MM.1S (cell line): ENCODE data around the gene TMEM95.
"Not testable (repeated sequence)": the region's sequence is repeated elsewhere in the genome, so short reads cannot be mapped to it uniquely, and the experiment has no call there.

Experiments
- DNase-seq: peaks from one replicate; pipeline ENCODE4 v3.0.0-alpha.2; 2015
- H2AFZ ChIP-seq: fragments of 300-600 bp; sonication (generic); 2 replicates; pipeline ENCODE4 v1.6.0; 2016; ENCODE audit warnings: antibody characterized with exemption, low read length
- H3F3A ChIP-seq: fragments of 300-600 bp; sonication (generic); 2 replicates; pipeline ENCODE4 v1.6.1; 2016; ENCODE audit warnings: mild to moderate bottlenecking, antibody characterized with exemption, low read length, moderate library complexity, mixed read lengths; ENCODE audit not compliant: insufficient read depth
- H3K27ac ChIP-seq: fragments of 300-600 bp; sonication (generic); 2 replicates; pipeline ENCODE4 v1.5.1; 2016; ENCODE audit warnings: mild to moderate bottlenecking, low read length
- H3K27me3 ChIP-seq: fragments of 300-600 bp; sonication (generic); replicated peaks from 2 replicates; pipeline ENCODE4 v1.6.0; 2016; ENCODE audit warnings: low read length; ENCODE audit not compliant: insufficient read depth
- H3K36me3 ChIP-seq: fragments of 300-600 bp; sonication (generic); replicated peaks from 2 replicates; pipeline ENCODE4 v1.6.1; 2016; ENCODE audit warnings: mild to moderate bottlenecking, low read length, mixed read lengths; ENCODE audit not compliant: insufficient read depth
- H3K4me1 ChIP-seq: fragments of 300-600 bp; sonication (generic); 2 replicates; pipeline ENCODE4 v1.6.1; 2016; ENCODE audit warnings: low read length, mixed read lengths
- H3K4me2 ChIP-seq: fragments of 300-600 bp; sonication (generic); 2 replicates; pipeline ENCODE4 v1.6.0; 2016; ENCODE audit warnings: low read depth, low read length
- H3K4me3 ChIP-seq: fragments of 300-600 bp; sonication (generic); 2 replicates; pipeline ENCODE4 v1.5.1; 2016; ENCODE audit warnings: low read length, mixed read lengths
- H3K79me2 ChIP-seq: fragments of 300-600 bp; sonication (generic); 2 replicates; pipeline ENCODE4 v1.6.1; 2016; ENCODE audit warnings: mixed run types, low read length, mixed read lengths
- H3K9ac ChIP-seq: fragments of 300-600 bp; sonication (generic); 2 replicates; pipeline ENCODE4 v1.6.1; 2016; ENCODE audit warnings: low read length, mixed read lengths
- H3K9me2 ChIP-seq: fragments of 300-600 bp; sonication (generic); replicated peaks from 2 replicates; pipeline ENCODE4 v1.6.1; 2016; ENCODE audit warnings: mild to moderate bottlenecking, low read length, mixed read lengths; ENCODE audit not compliant: insufficient read depth
- H3K9me3 ChIP-seq: fragments of 300-600 bp; sonication (generic); replicated peaks from 2 replicates; pipeline ENCODE4 v1.6.1; 2016; ENCODE audit warnings: mild to moderate bottlenecking, low read length, mixed read lengths; ENCODE audit not compliant: insufficient read depth
- H4K20me1 ChIP-seq: fragments of 300-600 bp; sonication (generic); 2 replicates; pipeline ENCODE4 v1.6.1; 2016; ENCODE audit warnings: mild to moderate bottlenecking, low read length, moderate library complexity, mixed read lengths; ENCODE audit not compliant: insufficient read depth
- EZH2 ChIP-seq: fragments of 300-600 bp; sonication (generic); optimal IDR thresholded peaks from 2 replicates; pipeline ENCODE3; 2017; ENCODE audit warnings: low read depth, mild to moderate bottlenecking, antibody characterized with exemption, low read length, mixed read lengths
- EZH2phosphoT487 ChIP-seq: fragments of 300-600 bp; sonication (generic); IDR thresholded peaks from 2 replicates; pipeline ENCODE4 v1.6.1; 2018; ENCODE audit warnings: antibody characterized with exemption, low read length
- TF ChIP-seq, protein P1 (sequence below): fragments of 300-600 bp; sonication (generic); IDR thresholded peaks from 2 replicates; pipeline ENCODE4 v1.5.1; 2016; ENCODE audit warnings: antibody characterized with exemption, low read length, mixed read lengths

TMEM95 gene

DNA sequence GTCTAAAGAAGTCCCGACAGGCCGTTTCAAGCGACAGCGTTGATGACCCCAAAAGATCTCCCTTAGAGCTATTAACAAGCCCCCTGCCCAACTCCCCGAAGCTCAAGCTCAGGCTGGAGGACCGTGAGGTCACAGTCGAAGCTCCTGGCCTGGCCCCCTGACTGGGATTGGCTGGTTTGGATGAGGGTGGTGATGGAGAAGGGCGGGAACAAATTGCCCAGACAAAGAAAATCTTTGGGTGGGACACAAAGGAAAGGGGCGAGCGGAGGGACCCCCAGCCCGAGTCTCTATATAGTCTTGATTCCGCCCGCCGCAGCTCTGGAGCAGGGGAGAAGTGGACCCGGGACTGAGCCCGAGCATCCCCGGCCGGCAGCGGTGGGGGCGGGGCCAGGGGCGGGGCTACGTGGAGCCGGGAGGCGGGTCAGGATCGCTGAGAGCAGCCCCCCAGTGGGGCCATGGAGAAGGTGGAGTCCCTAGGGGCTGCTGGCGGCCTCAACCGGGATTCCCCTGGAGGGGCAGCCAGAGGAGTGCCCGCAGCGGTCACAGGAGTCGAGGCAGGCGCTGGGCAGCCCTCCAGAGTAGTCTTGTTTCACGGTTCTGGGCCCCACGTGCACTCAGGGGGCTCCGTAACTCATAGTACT lies 24.8 kb upstream of the TMEM95 start:
- Histone ChIP-seq H4K20me1 (no peaks in the 10 kb centered on the region), H3K9me2 (no peaks in the 10 kb centered on the region), H3K9ac (peak overlapping the region; percentile 88; the same call in 1 of the 2 replicates), H3K27me3 (no peaks in the 10 kb centered on the region), H3K79me2 (peaks cover 18% of the 10 kb centered on the region), H3K9me3 (no peaks in the 10 kb centered on the region), H3K4me1 (peaks cover 19% of the 10 kb centered on the region), H3K27ac (peak overlapping the region; percentile 82), H3K4me3 (peak overlapping the region; percentile 98), H3K36me3 (no peaks in the 10 kb centered on the region), H3F3A (peaks cover 9% of the 10 kb centered on the region), H2AFZ (peak overlapping the region; percentile 93), H3K4me2 (peak overlapping the region; percentile 82)
- TF ChIP-seq EZH2phosphoT487 (no peak), EZH2 (no peak)
- TF ChIP-seq, protein P1, sequence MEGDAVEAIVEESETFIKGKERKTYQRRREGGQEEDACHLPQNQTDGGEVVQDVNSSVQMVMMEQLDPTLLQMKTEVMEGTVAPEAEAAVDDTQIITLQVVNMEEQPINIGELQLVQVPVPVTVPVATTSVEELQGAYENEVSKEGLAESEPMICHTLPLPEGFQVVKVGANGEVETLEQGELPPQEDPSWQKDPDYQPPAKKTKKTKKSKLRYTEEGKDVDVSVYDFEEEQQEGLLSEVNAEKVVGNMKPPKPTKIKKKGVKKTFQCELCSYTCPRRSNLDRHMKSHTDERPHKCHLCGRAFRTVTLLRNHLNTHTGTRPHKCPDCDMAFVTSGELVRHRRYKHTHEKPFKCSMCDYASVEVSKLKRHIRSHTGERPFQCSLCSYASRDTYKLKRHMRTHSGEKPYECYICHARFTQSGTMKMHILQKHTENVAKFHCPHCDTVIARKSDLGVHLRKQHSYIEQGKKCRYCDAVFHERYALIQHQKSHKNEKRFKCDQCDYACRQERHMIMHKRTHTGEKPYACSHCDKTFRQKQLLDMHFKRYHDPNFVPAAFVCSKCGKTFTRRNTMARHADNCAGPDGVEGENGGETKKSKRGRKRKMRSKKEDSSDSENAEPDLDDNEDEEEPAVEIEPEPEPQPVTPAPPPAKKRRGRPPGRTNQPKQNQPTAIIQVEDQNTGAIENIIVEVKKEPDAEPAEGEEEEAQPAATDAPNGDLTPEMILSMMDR: no peak
- DNase-seq: peak; percentile 83

DNA sequence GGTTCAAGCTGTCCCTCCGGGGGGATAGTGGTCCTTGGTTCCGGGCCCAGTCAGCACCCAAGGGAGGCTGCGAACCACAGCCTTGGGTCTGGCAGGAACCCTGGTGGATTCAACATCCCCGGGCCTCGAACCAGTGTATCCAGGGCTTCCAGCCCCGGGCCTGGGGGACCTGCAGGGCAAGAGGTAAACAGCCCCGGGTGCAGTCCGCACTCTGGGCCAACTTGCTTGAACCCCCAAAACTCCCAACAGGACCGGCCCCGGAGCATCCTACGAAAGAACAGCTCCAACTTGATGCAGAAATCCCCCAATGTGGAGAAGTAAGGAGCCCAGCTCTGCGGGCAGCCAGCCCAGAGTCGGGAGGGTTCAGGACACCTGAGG lies 24.3 kb upstream of the TMEM95 start:
- H4K20me1 ChIP-seq: no peaks in the 10 kb centered on the region
- DNase-seq: no peak
- peaks cover 18% of the 10 kb centered on the region for H3K79me2 ChIP-seq
- H3K4me1 ChIP-seq: peaks cover 19% of the 10 kb centered on the region
- peak overlapping the region; percentile 98 for H3K4me3 ChIP-seq
- peak overlapping the region; percentile 35; the same call in 1 of the 2 replicates for H3K9ac ChIP-seq
- H3K27me3 ChIP-seq: no peaks in the 10 kb centered on the region
- no peaks in the 10 kb centered on the region for H3K36me3 ChIP-seq
- peak overlapping the region; percentile 93 for H2AFZ ChIP-seq
- TF ChIP-seq EZH2phosphoT487: no peak
- TF ChIP-seq EZH2: no peak
- TF ChIP-seq, protein P1: no peak
- H3K4me2 ChIP-seq: peak overlapping the region; percentile 82
- H3F3A ChIP-seq: peaks cover 9% of the 10 kb centered on the region
- H3K27ac ChIP-seq: no peak overlapping the region
- H3K9me2 ChIP-seq: no peaks in the 10 kb centered on the region
- H3K9me3 ChIP-seq: no peaks in the 10 kb centered on the region

DNA sequence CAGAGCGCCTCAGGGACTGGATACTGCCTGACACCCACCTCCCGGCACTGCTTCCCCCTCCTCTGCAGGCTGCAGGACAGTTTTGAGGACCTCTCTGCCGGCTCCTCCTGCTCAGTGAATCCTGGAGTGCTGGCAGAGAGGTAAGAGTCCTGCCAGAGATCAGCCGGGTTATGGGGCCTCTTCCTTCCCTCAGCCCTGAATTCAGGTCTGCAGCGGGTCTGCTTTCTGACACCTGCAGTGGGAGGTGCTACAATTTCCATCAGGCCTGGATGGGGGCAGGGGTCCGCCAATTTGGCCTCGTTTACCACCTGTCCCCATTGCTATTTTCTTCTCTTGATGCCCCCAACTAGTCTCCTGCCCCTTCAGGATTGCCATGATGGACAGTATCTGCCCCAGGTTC lies 22.8 kb upstream of the TMEM95 start:
- H3K9me2 ChIP-seq: no peaks in the 10 kb centered on the region
- peak overlapping the region; percentile 38; the same call in 1 of the 2 replicates for H3K4me2 ChIP-seq
- DNase-seq: no peak
- no peaks in the 10 kb centered on the region for H3K36me3 ChIP-seq
- H3K27ac ChIP-seq: peak overlapping the region; percentile 19; the same call in 1 of the 2 replicates
- H3K9me3 ChIP-seq: no peaks in the 10 kb centered on the region
- H3K79me2 ChIP-seq: peaks cover 27% of the 10 kb centered on the region
- H3K4me3 ChIP-seq: no peak overlapping the region
- TF ChIP-seq EZH2phosphoT487 (no peak), EZH2 (no peak)
- TF ChIP-seq, protein P1: no peak
- H3K4me1 ChIP-seq: peaks cover 22% of the 10 kb centered on the region
- no peaks in the 10 kb centered on the region for H4K20me1 ChIP-seq
- H3K9ac ChIP-seq: no peak overlapping the region
- H3K27me3 ChIP-seq: no peaks in the 10 kb centered on the region
- peaks cover 9% of the 10 kb centered on the region for H3F3A ChIP-seq
- H2AFZ ChIP-seq: peak overlapping the region; percentile 14; the same call in 1 of the 2 replicates

DNA sequence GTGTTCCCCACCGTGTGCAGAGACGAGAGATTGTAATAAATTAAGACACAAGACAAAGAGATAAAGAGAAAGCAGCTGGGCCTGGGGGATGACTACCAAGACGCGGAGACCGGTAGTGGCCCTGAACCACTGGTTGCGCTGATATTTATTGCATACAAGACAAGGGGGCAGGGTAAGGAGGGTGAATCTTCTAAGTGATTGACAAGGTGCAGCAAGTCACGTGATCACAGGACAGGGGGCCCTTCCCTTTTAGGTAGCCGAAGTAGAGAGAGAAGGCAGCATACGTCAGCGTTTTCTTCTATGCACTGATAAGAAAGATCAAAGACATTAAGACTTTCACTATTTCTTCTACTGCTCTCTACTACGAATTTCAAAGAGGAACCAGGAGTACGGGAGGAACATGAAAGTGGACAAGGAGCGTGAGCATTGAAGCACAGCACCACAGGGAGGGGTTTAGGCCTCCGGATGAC lies 22.3 kb upstream of the TMEM95 start:
- Histone ChIP-seq H3K79me2 (peaks cover 27% of the 10 kb centered on the region), H3K4me1 (peaks cover 22% of the 10 kb centered on the region), H3K4me2 (peak overlapping the region; percentile 38; the same call in 1 of the 2 replicates), H3K27ac (peak overlapping the region; percentile 19; the same call in 1 of the 2 replicates), H2AFZ (peak overlapping the region; percentile 14; the same call in 1 of the 2 replicates)
- H3K9me3 ChIP-seq, H3K9me2 ChIP-seq, H3F3A ChIP-seq, H3K4me3 ChIP-seq, H4K20me1 ChIP-seq, H3K36me3 ChIP-seq, H3K27me3 ChIP-seq, H3K9ac ChIP-seq: not testable (repeated sequence)
- peak; percentile 59 for DNase-seq
